HCT116 (cell line): ENCODE results near the gene KSR1. TPM values are rescaled to one million over a fixed set of nuclear protein-coding genes. Genes with fewer than 3 reads are reported as not detected.
A peak's percentile ranks its signal among the peaks of the same experiment; 100 is the strongest.

Experiments used
- ATAC-seq: fragments of 200-7000 bp; cut with Tn5 transposase; 2 replicates; pipeline ENCODE4 v1.9.1; 2020; ENCODE audit warnings: mild to moderate bottlenecking, moderate library complexity
- BruUV-seq: library from RNA; stranded (reverse); fragments of 400-500 nt; replicated peaks from 2 replicates; lab custom pipeline; 2021; lab: Mats Ljungman, UMichigan
- CTCF ChIA-PET: fragments of 300-600 bp; sonication (Branson Sonifier 250); formaldehyde crosslinking; loops from one replicate; lab custom pipeline; 2021; ENCODE audit warnings: antibody characterized with exemption; lab: Charles Lee
- POLR2A ChIA-PET: fragments of 300-600, 350-600 bp; sonication (Branson Sonifier 250); formaldehyde crosslinking; loops from one replicate; lab custom pipeline; 2021; ENCODE audit warnings: antibody characterized with exemption; lab: Charles Lee
- RAD21 ChIA-PET, 2 experiments: fragments of 300-600 bp; sonication (Branson Sonifier 250); formaldehyde crosslinking; loops; one replicate each; lab custom pipeline; 2023; ENCODE audit warnings: low total read pairs in 2 of 2; ENCODE audit not compliant: uncharacterized antibody in 2 of 2, unreplicated experiment in 2 of 2, low non-redundant PET in 1 of 2; lab: Charles Lee
- DNase-seq: peaks from one replicate; pipeline ENCODE4 v3.0.0-alpha.2; 2010; ENCODE audit warnings: low read depth, low spot score
- H2AFZ ChIP-seq: fragments of 200-600 bp; shearing (Covaris generic), sonication (generic); 2 replicates; pipeline ENCODE4 v1.6.1; 2017; ENCODE audit warnings: low read depth, mixed run types, mixed read lengths, antibody characterized with exemption, low read length; ENCODE audit not compliant: poor library complexity, severe bottlenecking
- H3K27ac ChIP-seq: 2 replicates; pipeline ENCODE4 v1.5.1; 2012; ENCODE audit warnings: low read depth, low read length
- H3K27me3 ChIP-seq: fragments of 200-600 bp; sonication (generic); 2 replicates; pipeline ENCODE4 v1.6.1; 2016; ENCODE audit warnings: mixed run types, low read length, mixed read lengths; ENCODE audit not compliant: insufficient read depth
- H3K36me3 ChIP-seq, 2 experiments: fragments of 200-500 bp in 1 of 2; fragments of 200-600 bp in 1 of 2; sonication (Bioruptor generic) in 1 of 2; sonication (generic) in 1 of 2; 2 replicates each; pipeline versions ENCODE4 v1.5.1 to v1.6.1; 2014 to 2016; ENCODE audit warnings: low read length in 2 of 2, inconsistent platforms in 1 of 2, mixed read lengths in 1 of 2, mixed run types in 1 of 2; ENCODE audit not compliant: insufficient read depth in 2 of 2, control insufficient read depth in 1 of 2
- H3K4me1 ChIP-seq, 2 experiments: fragments of 200-600 bp in 1 of 2; sonication (generic) in 1 of 2; 2 replicates each; pipeline versions ENCODE4 v1.5.1 to v1.6.1; 2012 to 2017; ENCODE audit warnings: low read length in 2 of 2, inconsistent platforms in 1 of 2, mild to moderate bottlenecking in 1 of 2, mixed read lengths in 1 of 2, mixed run types in 1 of 2, moderate library complexity in 1 of 2; ENCODE audit not compliant: insufficient read depth in 2 of 2, control insufficient read depth in 1 of 2
- H3K4me2 ChIP-seq: fragments of 200-600 bp; sonication (generic); 2 replicates; pipeline ENCODE4 v1.6.1; 2017; ENCODE audit warnings: mixed run types, low read length, mixed read lengths
- H3K4me3 ChIP-seq, 2 experiments: fragments of 200-600 bp in 1 of 2; sonication (generic) in 1 of 2; replicated peaks in 1 of 2; 2 replicates each; pipeline ENCODE4 v1.5.1; 2011 to 2016; ENCODE audit warnings: low read length in 2 of 2, control low read depth in 1 of 2, low read depth in 1 of 2, mild to moderate bottlenecking in 1 of 2, mixed read lengths in 1 of 2, mixed run types in 1 of 2
- H3K79me2 ChIP-seq: fragments of 200-600 bp; sonication (generic); 2 replicates; pipeline ENCODE4 v1.6.1; 2017; ENCODE audit warnings: mild to moderate bottlenecking, mixed run types, low read length, moderate library complexity, mixed read lengths; ENCODE audit not compliant: insufficient read depth
- H3K9ac ChIP-seq: fragments of 200-600 bp; sonication (generic); 2 replicates; pipeline ENCODE4 v1.6.1; 2016; ENCODE audit warnings: low read length, mixed read lengths
- H3K9me2 ChIP-seq: fragments of 200-600 bp; sonication (generic), shearing (Covaris generic); 2 replicates; pipeline ENCODE4 v1.6.1; 2017; ENCODE audit warnings: mixed run types, mild to moderate bottlenecking, moderate library complexity; ENCODE audit not compliant: insufficient read depth
- H3K9me3 ChIP-seq, 2 experiments: fragments of 200-500 bp in 1 of 2; fragments of 200-600 bp in 1 of 2; sonication (Bioruptor generic) in 1 of 2; sonication (generic) in 1 of 2; 2 replicates each; pipeline ENCODE4 v1.6.1; 2014 to 2017; ENCODE audit warnings: low read length in 2 of 2, mixed read lengths in 2 of 2, inconsistent platforms in 1 of 2, low read depth in 1 of 2, mild to moderate bottlenecking in 1 of 2, mixed run types in 1 of 2, moderate library complexity in 1 of 2; ENCODE audit not compliant: control insufficient read depth in 1 of 2, insufficient read depth in 1 of 2
- H4K20me1 ChIP-seq: fragments of 200-600 bp; sonication (generic), shearing (Covaris generic); 2 replicates; pipeline ENCODE4 v1.6.1; 2017; ENCODE audit warnings: mixed run types, mild to moderate bottlenecking, moderate library complexity; ENCODE audit not compliant: insufficient read depth
- CEBPB ChIP-seq: IDR thresholded peaks from 2 replicates; pipeline ENCODE4 v1.6.1; 2012; ENCODE audit warnings: low read depth
- EZH2phosphoT487 ChIP-seq: fragments of 200-600 bp; IDR thresholded peaks from 2 replicates; pipeline ENCODE4 v1.6.1; 2018; ENCODE audit warnings: antibody characterized with exemption, borderline replicate concordance
- POLR2A ChIP-seq: IDR thresholded peaks from 2 replicates; pipeline ENCODE4 v1.7.0; 2011; ENCODE audit warnings: borderline replicate concordance; ENCODE audit not compliant: insufficient read depth, insufficient read length; ENCODE audit errors: extremely low read depth
- POLR2AphosphoS5 ChIP-seq: IDR thresholded peaks from 2 replicates; pipeline ENCODE4 v1.6.1; 2011; ENCODE audit warnings: mild to moderate bottlenecking, low read depth, low read length, moderate library complexity
- REST ChIP-seq: IDR thresholded peaks from 2 replicates; pipeline ENCODE4 v1.6.1; 2012; ENCODE audit warnings: low read depth
- SP1 ChIP-seq: IDR thresholded peaks from 2 replicates; pipeline ENCODE4 v1.6.1; 2012; ENCODE audit warnings: low read depth
- YY1 ChIP-seq: IDR thresholded peaks from 2 replicates; pipeline ENCODE4 v1.6.1; 2011; ENCODE audit warnings: low read length, low read depth, moderate library complexity, mild to moderate bottlenecking; ENCODE audit not compliant: insufficient replicate concordance; ENCODE audit errors: extremely low read depth
- intact Hi-C: fragments of 100-400 bp; cut with micrococcal nuclease; formaldehyde crosslinking; loops from 2 replicates; pipeline ENCODE4 v1.10.0; 2022
- total RNA-seq: library from RNA; stranded (reverse); gene quantifications from one replicate; pipeline ENCODE4 v1.2.1, GENCODE V29; 2021; ENCODE audit not compliant: unreplicated experiment
- TF ChIP-seq, protein P1 (sequence below): IDR thresholded peaks from 2 replicates; pipeline ENCODE4 v1.6.1; 2012
- TF ChIP-seq, protein P2 (sequence below): IDR thresholded peaks from 2 replicates; pipeline ENCODE4 v1.6.1; 2012

Gene KSR1
- total RNA-seq, 1 experiment from 2014 or later, result 16.5 TPM

- no peak overlapping the region for H3K27ac ChIP-seq
- H3K4me1 ChIP-seq, result peaks cover 3 to 6% of the 10 kb centered on the region in 2 experiments; a peak in 2 of 4 replicates
- H3K9me3 ChIP-seq, result no peaks in the 10 kb centered on the region
- H3K4me3 ChIP-seq, result no peak overlapping the region
- H3K27me3 ChIP-seq, result no peaks in the 10 kb centered on the region
- ChIA-PET CTCF (interaction anchor here (1.2 to 1.9 kb wide), 2 partner anchors 99 to 222 kb away, joined by 3 to 15 read pairs; no protein-coding TSS in a partner anchor), RAD21 (no interaction called here), POLR2A (no interaction called here)
- TF ChIP-seq REST (peak; percentile 72), POLR2A (no peak)
- H3K4me2 ChIP-seq, result no peak overlapping the region
- DNase-seq (no peak), ATAC-seq (no peak)
- no peak overlapping the region for H3K9ac ChIP-seq
- intact Hi-C loops, result no loop called here
- no peak overlapping the region for H2AFZ ChIP-seq
- BruUV-seq, result no TSS peak
- no peaks in the 10 kb centered on the region for H3K9me2 ChIP-seq
- H3K79me2 ChIP-seq, result no peaks in the 10 kb centered on the region
- no peaks in the 10 kb centered on the region for H4K20me1 ChIP-seq
- H3K36me3 ChIP-seq, result no peaks in the 10 kb centered on the region
Observed at GRCh38 chr17:27657620-27658019, 201.4 kb downstream of the KSR1 start.

GRCh38 chr17:27659683-27660082 is 203.4 kb downstream of the KSR1 start:
- Histone ChIP-seq H3K9ac (no peak overlapping the region), H2AFZ (no peak overlapping the region), H3K36me3 (no peaks in the 10 kb centered on the region), H4K20me1 (no peaks in the 10 kb centered on the region), H3K4me3 (no peak overlapping the region), H3K27ac (no peak overlapping the region), H3K4me1 (no peaks in the 10 kb centered on the region), H3K9me2 (no peaks in the 10 kb centered on the region), H3K79me2 (no peaks in the 10 kb centered on the region), H3K27me3 (no peaks in the 10 kb centered on the region), H3K4me2 (no peak overlapping the region), H3K9me3 (no peaks in the 10 kb centered on the region)
- BruUV-seq, result no TSS peak
- ChIA-PET RAD21 (no interaction called here), CTCF (no interaction called here), POLR2A (no interaction called here)
- TF ChIP-seq POLR2AphosphoS5 (no peak), CEBPB (no peak), SP1 (no peak), REST (no peak), YY1 (no peak), EZH2phosphoT487 (no peak)
- TF ChIP-seq, protein P1, sequence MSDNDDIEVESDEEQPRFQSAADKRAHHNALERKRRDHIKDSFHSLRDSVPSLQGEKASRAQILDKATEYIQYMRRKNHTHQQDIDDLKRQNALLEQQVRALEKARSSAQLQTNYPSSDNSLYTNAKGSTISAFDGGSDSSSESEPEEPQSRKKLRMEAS, result no peak
- TF ChIP-seq, protein P2, sequence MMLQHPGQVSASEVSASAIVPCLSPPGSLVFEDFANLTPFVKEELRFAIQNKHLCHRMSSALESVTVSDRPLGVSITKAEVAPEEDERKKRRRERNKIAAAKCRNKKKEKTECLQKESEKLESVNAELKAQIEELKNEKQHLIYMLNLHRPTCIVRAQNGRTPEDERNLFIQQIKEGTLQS, result no peak
- intact Hi-C loops, result no loop called here
- DNase-seq, result no peak
- no peak for ATAC-seq
